ENCODE measurements around the gene EFNA2. TPM values are rescaled to one million over a fixed set of nuclear protein-coding genes. Genes with fewer than 3 reads are reported as not detected.

EFNA2 gene
- polyA plus RNA-seq, 2 of the 4 experiments (the other 2 are of a cell fraction), result 0.16 to 1.3 TPM

DNA sequence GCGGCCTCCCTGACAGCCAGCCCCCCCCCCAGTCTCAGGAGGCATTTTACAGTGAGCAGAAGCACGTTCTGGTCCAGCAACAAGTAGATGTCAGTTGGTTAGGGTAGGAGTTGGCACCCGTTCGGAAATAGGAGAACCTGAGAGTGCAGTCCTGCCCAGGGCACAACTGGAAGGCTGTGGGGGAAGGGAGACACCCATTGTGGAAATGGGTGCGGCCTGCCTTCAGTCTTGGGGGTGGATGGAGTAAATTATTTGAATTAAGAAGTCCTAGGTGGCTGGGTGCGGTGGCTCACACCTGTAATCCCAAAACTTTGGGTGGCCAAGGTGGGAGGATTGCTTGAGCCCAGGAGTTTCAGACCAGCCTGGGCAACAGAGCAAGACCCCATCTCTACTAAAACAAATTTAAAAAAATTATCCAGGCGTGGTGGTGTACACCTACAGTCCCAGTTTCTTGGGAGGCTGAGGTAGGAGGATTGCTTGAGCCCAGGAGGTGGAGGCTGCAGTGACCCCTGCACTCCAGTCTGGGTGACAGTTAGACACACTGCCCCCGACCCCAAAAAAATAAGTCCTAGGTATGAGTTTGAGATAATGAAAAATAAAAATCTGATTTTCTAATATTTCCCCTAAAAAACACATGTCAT is 15.3 kb upstream of the EFNA2 start:
- TF ChIP-seq BHLHE40 (IDR thresholded peaks at IDR 0.05; ENCODE audit: low read depth, low read length) (no peak), HDAC2 (IDR thresholded peaks at IDR 0.05) (no peak), FOXS1 (CRISPR knock-in tag; IDR thresholded peaks at IDR 0.05) (no peak), POLR2A (IDR thresholded peaks at IDR 0.05; ENCODE audit: low read length) (no peak), MAZ (IDR thresholded peaks at IDR 0.05; ENCODE audit: borderline replicate concordance, low read depth, low read length) (no peak), ZC3H11A (IDR thresholded peaks at IDR 0.05) (no peak), NR3C1 (IDR thresholded peaks at IDR 0.05) (no peak), HEYL (CRISPR knock-in tag; IDR thresholded peaks at IDR 0.05) (no peak), HOXA7 (CRISPR knock-in tag; IDR thresholded peaks at IDR 0.05) (no peak), CHD2 (IDR thresholded peaks at IDR 0.05; ENCODE audit: low read length, partially characterized antibody) (no peak), RNF2 (IDR thresholded peaks at IDR 0.05; ENCODE audit: borderline replicate concordance, low read depth) (no peak)
- TF ChIP-seq, protein P1, sequence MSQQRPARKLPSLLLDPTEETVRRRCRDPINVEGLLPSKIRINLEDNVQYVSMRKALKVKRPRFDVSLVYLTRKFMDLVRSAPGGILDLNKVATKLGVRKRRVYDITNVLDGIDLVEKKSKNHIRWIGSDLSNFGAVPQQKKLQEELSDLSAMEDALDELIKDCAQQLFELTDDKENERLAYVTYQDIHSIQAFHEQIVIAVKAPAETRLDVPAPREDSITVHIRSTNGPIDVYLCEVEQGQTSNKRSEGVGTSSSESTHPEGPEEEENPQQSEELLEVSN (IDR thresholded peaks at IDR 0.05; ENCODE audit: borderline replicate concordance, low read depth), result no peak
- TF ChIP-seq, protein P2, sequence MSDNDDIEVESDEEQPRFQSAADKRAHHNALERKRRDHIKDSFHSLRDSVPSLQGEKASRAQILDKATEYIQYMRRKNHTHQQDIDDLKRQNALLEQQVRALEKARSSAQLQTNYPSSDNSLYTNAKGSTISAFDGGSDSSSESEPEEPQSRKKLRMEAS (IDR thresholded peaks at IDR 0.05), result no peak
- TF ChIP-seq, protein P3, sequence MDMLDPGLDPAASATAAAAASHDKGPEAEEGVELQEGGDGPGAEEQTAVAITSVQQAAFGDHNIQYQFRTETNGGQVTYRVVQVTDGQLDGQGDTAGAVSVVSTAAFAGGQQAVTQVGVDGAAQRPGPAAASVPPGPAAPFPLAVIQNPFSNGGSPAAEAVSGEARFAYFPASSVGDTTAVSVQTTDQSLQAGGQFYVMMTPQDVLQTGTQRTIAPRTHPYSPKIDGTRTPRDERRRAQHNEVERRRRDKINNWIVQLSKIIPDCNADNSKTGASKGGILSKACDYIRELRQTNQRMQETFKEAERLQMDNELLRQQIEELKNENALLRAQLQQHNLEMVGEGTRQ (IDR thresholded peaks at IDR 0.05), result no peak
- TF ChIP-seq, protein P4, sequence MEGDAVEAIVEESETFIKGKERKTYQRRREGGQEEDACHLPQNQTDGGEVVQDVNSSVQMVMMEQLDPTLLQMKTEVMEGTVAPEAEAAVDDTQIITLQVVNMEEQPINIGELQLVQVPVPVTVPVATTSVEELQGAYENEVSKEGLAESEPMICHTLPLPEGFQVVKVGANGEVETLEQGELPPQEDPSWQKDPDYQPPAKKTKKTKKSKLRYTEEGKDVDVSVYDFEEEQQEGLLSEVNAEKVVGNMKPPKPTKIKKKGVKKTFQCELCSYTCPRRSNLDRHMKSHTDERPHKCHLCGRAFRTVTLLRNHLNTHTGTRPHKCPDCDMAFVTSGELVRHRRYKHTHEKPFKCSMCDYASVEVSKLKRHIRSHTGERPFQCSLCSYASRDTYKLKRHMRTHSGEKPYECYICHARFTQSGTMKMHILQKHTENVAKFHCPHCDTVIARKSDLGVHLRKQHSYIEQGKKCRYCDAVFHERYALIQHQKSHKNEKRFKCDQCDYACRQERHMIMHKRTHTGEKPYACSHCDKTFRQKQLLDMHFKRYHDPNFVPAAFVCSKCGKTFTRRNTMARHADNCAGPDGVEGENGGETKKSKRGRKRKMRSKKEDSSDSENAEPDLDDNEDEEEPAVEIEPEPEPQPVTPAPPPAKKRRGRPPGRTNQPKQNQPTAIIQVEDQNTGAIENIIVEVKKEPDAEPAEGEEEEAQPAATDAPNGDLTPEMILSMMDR (IDR thresholded peaks at IDR 0.05), result no peak
- ATAC-seq, result no peak
- no peak for FAIRE-seq
- H3K27ac ChIP-seq, result peak overlapping the region; percentile 99 to 100
- POLR2A ChIA-PET, result interaction anchor here (1.6 kb wide), 1 partner anchor 16 kb away, joined by 62 read pairs; no protein-coding TSS in a partner anchor
- H3K4me1 ChIP-seq, result peaks cover 62% of the 10 kb centered on the region
- no peak for DNase-seq (ENCODE audit: low read depth in 1 of 2, low spot score in 1 of 2)
- H3K4me2 ChIP-seq, result peak overlapping the region; percentile 97
- WGBS (ENCODE audit: missing lambda C conversion rate), result 40% methylated on average over 6 of the region's 8 CpGs
- H3K4me3 ChIP-seq, result peak overlapping the region; percentile 81
- CTCF ChIA-PET, result interaction anchor here (18.7 kb wide), 1 partner anchor 27 kb away, joined by 500 read pairs; the partner anchor contains the start of gene ATP5F1D
- H3K9me3 ChIP-seq, result no peaks in the 10 kb centered on the region

- FAIRE-seq (no peak), ATAC-seq (no peak), DNase-seq (ENCODE audit: low read depth in 1 of 2, low spot score in 1 of 2) (no peak)
- CTCF ChIA-PET, result interaction anchor here (5.3 kb wide), 1 partner anchor 27 kb away, joined by 39 read pairs; no protein-coding TSS in a partner anchor
- TF ChIP-seq SREBF2 (IDR thresholded peaks at IDR 0.05), result no peak
- TF ChIP-seq FOSB (CRISPR knock-in tag; IDR thresholded peaks at IDR 0.05), result no peak
- no peak for TF ChIP-seq RCOR1 (IDR thresholded peaks at IDR 0.05; ENCODE audit: low read depth, low read length)
- no peak for TF ChIP-seq RAD21 (conservative IDR thresholded peaks at IDR 0.05 in 1 of 2, IDR thresholded peaks at IDR 0.05 in 1 of 2)
- no peak for TF ChIP-seq MYC (IDR thresholded peaks at IDR 0.05; ENCODE audit: borderline replicate concordance, low read length)
- no peak for TF ChIP-seq NPAS2 (CRISPR knock-in tag; IDR thresholded peaks at IDR 0.05; ENCODE audit: borderline replicate concordance)
- no peak for TF ChIP-seq POLR2A (IDR thresholded peaks at IDR 0.05; ENCODE audit: low read length)
- TF ChIP-seq JUNB (IDR thresholded peaks at IDR 0.05), result no peak
- TF ChIP-seq HOXB5 (CRISPR knock-in tag; IDR thresholded peaks at IDR 0.05), result no peak
- TF ChIP-seq, protein P5, sequence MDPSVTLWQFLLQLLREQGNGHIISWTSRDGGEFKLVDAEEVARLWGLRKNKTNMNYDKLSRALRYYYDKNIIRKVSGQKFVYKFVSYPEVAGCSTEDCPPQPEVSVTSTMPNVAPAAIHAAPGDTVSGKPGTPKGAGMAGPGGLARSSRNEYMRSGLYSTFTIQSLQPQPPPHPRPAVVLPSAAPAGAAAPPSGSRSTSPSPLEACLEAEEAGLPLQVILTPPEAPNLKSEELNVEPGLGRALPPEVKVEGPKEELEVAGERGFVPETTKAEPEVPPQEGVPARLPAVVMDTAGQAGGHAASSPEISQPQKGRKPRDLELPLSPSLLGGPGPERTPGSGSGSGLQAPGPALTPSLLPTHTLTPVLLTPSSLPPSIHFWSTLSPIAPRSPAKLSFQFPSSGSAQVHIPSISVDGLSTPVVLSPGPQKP (IDR thresholded peaks at IDR 0.05; ENCODE audit: low read depth, low read length), result no peak
- TF ChIP-seq TP53 (CRISPR knock-in tag; IDR thresholded peaks at IDR 0.05), result no peak
- TF ChIP-seq, protein P6, sequence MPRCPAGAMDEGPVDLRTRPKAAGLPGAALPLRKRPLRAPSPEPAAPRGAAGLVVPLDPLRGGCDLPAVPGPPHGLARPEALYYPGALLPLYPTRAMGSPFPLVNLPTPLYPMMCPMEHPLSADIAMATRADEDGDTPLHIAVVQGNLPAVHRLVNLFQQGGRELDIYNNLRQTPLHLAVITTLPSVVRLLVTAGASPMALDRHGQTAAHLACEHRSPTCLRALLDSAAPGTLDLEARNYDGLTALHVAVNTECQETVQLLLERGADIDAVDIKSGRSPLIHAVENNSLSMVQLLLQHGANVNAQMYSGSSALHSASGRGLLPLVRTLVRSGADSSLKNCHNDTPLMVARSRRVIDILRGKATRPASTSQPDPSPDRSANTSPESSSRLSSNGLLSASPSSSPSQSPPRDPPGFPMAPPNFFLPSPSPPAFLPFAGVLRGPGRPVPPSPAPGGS (IDR thresholded peaks at IDR 0.05), result no peak
- TF ChIP-seq, protein P7, sequence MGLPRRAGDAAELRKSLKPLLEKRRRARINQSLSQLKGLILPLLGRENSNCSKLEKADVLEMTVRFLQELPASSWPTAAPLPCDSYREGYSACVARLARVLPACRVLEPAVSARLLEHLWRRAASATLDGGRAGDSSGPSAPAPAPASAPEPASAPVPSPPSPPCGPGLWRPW (IDR thresholded peaks at IDR 0.05), result no peak
- Histone ChIP-seq H3K4me3 (peak overlapping the region; percentile 81), H3K27ac (peak overlapping the region; percentile 99 to 100; a peak in 3 of 6 replicates), H3K4me1 (peaks cover 55% of the 10 kb centered on the region), H3K9me3 (no peaks in the 10 kb centered on the region), H3K4me2 (peak overlapping the region; percentile 97)
- 98% methylated on average over 17 of the region's 26 CpGs for WGBS (ENCODE audit: missing lambda C conversion rate)
- POLR2A ChIA-PET, result no interaction called here
Measured at GRCh38 chr19:1270854-1271527, 14.7 kb upstream of the EFNA2 start.

Data from A549 (cell line).